Gastroesophageal sphincter (tissue), 4 donors: Measurements from ENCODE around the gene LRCOL1. TPM values are rescaled to one million over a fixed set of nuclear protein-coding genes. Genes with fewer than 3 reads are reported as not detected.
A peak's percentile ranks its signal among the peaks of the same experiment; 100 is the strongest.

ENCODE experiments used
- ATAC-seq: fragments of 150-250 bp; one replicate; pipeline ENCODE4 v1.9.1; 2016; ENCODE audit warnings: mild to moderate bottlenecking, moderate library complexity
- H3K27ac ChIP-seq, 4 donors: fragments of 200-600 bp; sonication (generic) in 3 of 4; 1 replicate in 3 of 4; 2 replicates in 1 of 4; pipeline ENCODE4 v1.5.1; 2016 to 2019
- H3K27me3 ChIP-seq: fragments of 200-600 bp; sonication (generic); one replicate; pipeline ENCODE4 v1.5.1; 2019
- H3K36me3 ChIP-seq, 2 donors: fragments of 200-600 bp; sonication (generic); one replicate each; pipeline ENCODE4 v1.5.1; 2019; ENCODE audit warnings: control low read depth in 1 of 2
- H3K4me1 ChIP-seq, 3 donors: fragments of 200-600 bp; sonication (generic); 1 replicate in 2 of 3; 2 replicates in 1 of 3; pipeline ENCODE4 v1.5.1; 2016 to 2019; ENCODE audit warnings: control low read depth in 2 of 3
- H3K4me3 ChIP-seq, 2 donors: fragments of 200-600 bp; sonication (generic); one replicate each; pipeline ENCODE4 v1.5.1; 2019; ENCODE audit warnings: mild to moderate bottlenecking in 1 of 2, moderate library complexity in 1 of 2
- H3K9me3 ChIP-seq, 3 donors: fragments of 200-600 bp; sonication (generic); one replicate each; pipeline ENCODE4 v1.5.1; 2017 to 2019; ENCODE audit warnings: control low read depth in 2 of 3
- POLR2AphosphoS5 ChIP-seq: sonication (generic); formaldehyde crosslinking; IDR thresholded peaks from one replicate; pipeline ENCODE4 v1.6.1; 2017; ENCODE audit warnings: antibody characterized with exemption
- WGBS, 2 donors: methylation state at CpG; one replicate each; pipeline ENCODE4 v1.1.5; 2018; ENCODE audit warnings: low coverage in 1 of 2; 5-methylcytosine and 5-hydroxymethylcytosine counted together
- small RNA-seq, 4 donors: library from RNA; depleted of rRNA; stranded (forward); fragments of <200 nt; gene quantifications; one replicate each; pipeline ENCODE3, GENCODE V24; 2016
- total RNA-seq, 4 donors: library from RNA; depleted of rRNA; stranded (reverse); fragments of >200 nt; gene quantifications; one replicate each; pipeline ENCODE4 v1.1.0, GENCODE V29; 2016
- TF ChIP-seq, protein P1 (sequence below), 4 experiments: fragments of 200-600 bp in 2 of 4; fragments of 450-650 bp in 2 of 4; sonication (generic) in 1 of 4; IDR thresholded peaks; one replicate each; pipeline ENCODE4 v1.5.1; 2017 to 2019; ENCODE audit warnings: antibody characterized with exemption in 4 of 4, mild to moderate bottlenecking in 2 of 4, moderate library complexity in 2 of 4

The LRCOL1 gene
- total RNA-seq, 4 donors from 2014 or later = not detected

DNA sequence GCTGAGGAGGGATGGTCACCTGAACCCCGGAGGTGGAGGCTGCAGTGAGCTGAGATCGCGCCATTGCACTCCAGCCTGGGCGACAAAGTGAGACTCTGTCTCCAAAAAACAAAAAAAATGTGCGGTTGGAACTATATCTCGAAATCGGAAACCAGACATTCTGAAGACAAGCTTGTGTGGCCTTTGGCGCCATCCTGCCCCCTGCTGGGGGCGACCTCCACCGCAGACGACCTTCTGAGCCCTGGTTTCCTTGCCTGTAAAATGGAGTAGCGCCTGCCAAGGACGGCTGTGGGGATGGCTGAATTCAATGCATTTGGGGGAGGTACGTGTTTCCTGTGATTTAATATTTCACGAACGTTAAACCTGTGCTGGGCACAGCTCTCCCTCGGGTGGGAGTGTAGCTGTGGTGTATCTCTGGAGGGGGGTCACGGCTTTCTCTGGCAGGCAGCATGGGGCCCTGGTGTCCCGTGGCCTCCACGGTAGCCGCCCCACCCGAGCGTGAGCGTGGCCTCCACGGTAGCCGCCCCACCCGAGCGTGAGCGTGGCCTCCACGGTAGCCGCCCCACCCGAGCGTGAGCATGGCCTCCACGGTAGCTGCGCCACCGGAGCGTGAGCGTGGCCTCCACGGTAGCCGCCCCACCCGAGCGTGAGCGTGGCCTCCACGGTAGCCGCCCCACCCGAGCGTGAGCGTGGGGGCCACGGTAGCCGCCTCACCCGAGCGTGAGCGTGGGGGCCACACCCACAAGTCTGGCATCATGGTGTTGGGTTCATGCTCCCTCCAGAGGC is 55.3 kb downstream of the LRCOL1 start:
- WGBS, 2 donors = 88 to 89% methylated on average over 5 to 14 of the region's 53 CpGs
- no peak for TF ChIP-seq POLR2AphosphoS5
- TF ChIP-seq, protein P1, sequence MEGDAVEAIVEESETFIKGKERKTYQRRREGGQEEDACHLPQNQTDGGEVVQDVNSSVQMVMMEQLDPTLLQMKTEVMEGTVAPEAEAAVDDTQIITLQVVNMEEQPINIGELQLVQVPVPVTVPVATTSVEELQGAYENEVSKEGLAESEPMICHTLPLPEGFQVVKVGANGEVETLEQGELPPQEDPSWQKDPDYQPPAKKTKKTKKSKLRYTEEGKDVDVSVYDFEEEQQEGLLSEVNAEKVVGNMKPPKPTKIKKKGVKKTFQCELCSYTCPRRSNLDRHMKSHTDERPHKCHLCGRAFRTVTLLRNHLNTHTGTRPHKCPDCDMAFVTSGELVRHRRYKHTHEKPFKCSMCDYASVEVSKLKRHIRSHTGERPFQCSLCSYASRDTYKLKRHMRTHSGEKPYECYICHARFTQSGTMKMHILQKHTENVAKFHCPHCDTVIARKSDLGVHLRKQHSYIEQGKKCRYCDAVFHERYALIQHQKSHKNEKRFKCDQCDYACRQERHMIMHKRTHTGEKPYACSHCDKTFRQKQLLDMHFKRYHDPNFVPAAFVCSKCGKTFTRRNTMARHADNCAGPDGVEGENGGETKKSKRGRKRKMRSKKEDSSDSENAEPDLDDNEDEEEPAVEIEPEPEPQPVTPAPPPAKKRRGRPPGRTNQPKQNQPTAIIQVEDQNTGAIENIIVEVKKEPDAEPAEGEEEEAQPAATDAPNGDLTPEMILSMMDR (IDR thresholded peaks at IDR 0.05) = peak in 1 of 4 experiments; percentile 22
- Histone ChIP-seq H3K27ac (no peak overlapping the region), H3K4me1 (peaks cover 0 to 18% (median 6%) of the 10 kb centered on the region in 3 donors), H3K4me3 (no peak overlapping the region), H3K27me3 (no peaks in the 10 kb centered on the region), H3K9me3 (no peaks in the 10 kb centered on the region), H3K36me3 (peaks cover 0 to 47% of the 10 kb centered on the region in 2 donors)
- no peak for ATAC-seq

Small RNA genes lying within 50 kb of the gene (small RNA-seq; reads per million reads assigned to genes)
- gene MIR6763 = 0 reads per million in 4 donors

Other genes with a start within 250 kb of the LRCOL1 start
- gene FBRSL1, start 120.4 kb downstream of the LRCOL1 start, total RNA-seq = 10 to 100 TPM in 2 of 4 donors, 1 to 10 TPM in 2; 8.5 to 24.7 (median 15.5) TPM
- 1 to 10 TPM in 3 of 4 donors, under 1 TPM in 1; 0.47 to 3.9 (median 3.3) TPM for gene P2RX2, start 8.2 kb upstream of the LRCOL1 start, total RNA-seq
- gene POLE, start 76.8 kb upstream of the LRCOL1 start, total RNA-seq = 10 to 100 TPM in 3 of 4 donors, 1 to 10 TPM in 1; 7.2 to 63.8 (median 23.3) TPM
- gene PXMP2, start 77.0 kb upstream of the LRCOL1 start, total RNA-seq = 10 to 100 TPM; 31.9 to 68.8 (median 55.4) TPM
- 10 to 100 TPM; 23.8 to 29.6 (median 26.1) TPM for gene PGAM5, start 100.3 kb upstream of the LRCOL1 start, total RNA-seq
- gene ANKLE2, start 151.2 kb upstream of the LRCOL1 start, total RNA-seq = 10 to 100 TPM; 33.1 to 61.5 (median 49.9) TPM
- 100 to 1,000 TPM in 1 of 4 donors, 10 to 100 TPM in 3; 54.8 to 126 (median 74.1) TPM for gene GOLGA3, start 218.3 kb upstream of the LRCOL1 start, total RNA-seq